ENCODE measurements around the gene PLXNC1. TPM values are rescaled to one million over a fixed set of nuclear protein-coding genes. Genes with fewer than 3 reads are reported as not detected.

PLXNC1 gene
- polyA plus RNA-seq, 1 donor (not counting 4 experiments of a cell fraction or from before 2014, with no cell fraction given), result 0.17 TPM

GRCh38 chr12:94333396-94333795 is 185.0 kb downstream of the PLXNC1 start:
- no peaks in the 10 kb centered on the region for H3K36me3 ChIP-seq (ENCODE audit: control insufficient read depth in 2 of 2, extremely low read depth in 1 of 2, insufficient read depth in 2 of 2, low read length in 2 of 2)
- TF ChIP-seq EZH2 (IDR thresholded peaks at IDR 0.05; ENCODE audit: low read length) (no peak), CTCF (optimal IDR thresholded peaks at IDR 0.05 in 1 of 3, IDR thresholded peaks at IDR 0.05 in 1 of 3, conservative IDR thresholded peaks at IDR 0.05 in 1 of 3; ENCODE audit: extremely low read depth in 1 of 3, insufficient read depth in 2 of 3, low read length in 3 of 3) (no peak)
- no peaks in the 10 kb centered on the region for H3K9me3 ChIP-seq (ENCODE audit: control insufficient read depth, low read depth, low read length)
- dilution Hi-C loops (cut with MboI; ENCODE audit: extremely low pct_ligation_motif_present, low sequenced_read_pairs), result no loop called here
- H3K27ac ChIP-seq (ENCODE audit: control insufficient read depth, insufficient read depth, low read length), result no peak overlapping the region
- FAIRE-seq, result no peak
- no peak overlapping the region for H3K9ac ChIP-seq (ENCODE audit: control insufficient read depth, extremely low read depth, insufficient read depth, low read length)
- H3K79me2 ChIP-seq (ENCODE audit: control insufficient read depth, insufficient read depth, low read length), result no peaks in the 10 kb centered on the region
- no peaks in the 10 kb centered on the region for H3K4me1 ChIP-seq (ENCODE audit: control insufficient read depth, extremely low read depth, insufficient read depth, low read length)
- no peak overlapping the region for H2AFZ ChIP-seq (ENCODE audit: control insufficient read depth, low read length)
- H3K4me2 ChIP-seq (ENCODE audit: control insufficient read depth, extremely low read depth, insufficient read depth, low read depth, low read length), result no peak overlapping the region
- H3K27me3 ChIP-seq (ENCODE audit: control insufficient read depth, extremely low read depth, insufficient read depth, low read length), result no peaks in the 10 kb centered on the region
- no peaks in the 10 kb centered on the region for H4K20me1 ChIP-seq (ENCODE audit: control insufficient read depth, extremely low read depth, insufficient read depth, low read length)
- no peak for DNase-seq (ENCODE audit: low read depth, low spot score)
- H3K9me1 ChIP-seq (ENCODE audit: control insufficient read depth, extremely low read depth, insufficient read depth, low read length), result no peaks in the 10 kb centered on the region
- no peak overlapping the region for H3K4me3 ChIP-seq (ENCODE audit: control insufficient read depth in 2 of 3, extremely low read depth in 1 of 3, insufficient read depth in 2 of 3, low read depth in 1 of 3, low read length in 3 of 3)

- Histone ChIP-seq H3K4me2 (ENCODE audit: control insufficient read depth, extremely low read depth, insufficient read depth, low read depth, low read length) (no peak overlapping the region), H2AFZ (ENCODE audit: control insufficient read depth, low read length) (no peak overlapping the region), H3K79me2 (ENCODE audit: control insufficient read depth, insufficient read depth, low read length) (no peaks in the 10 kb centered on the region), H3K4me3 (ENCODE audit: control insufficient read depth in 2 of 3, extremely low read depth in 1 of 3, insufficient read depth in 2 of 3, low read depth in 1 of 3, low read length in 3 of 3) (no peak overlapping the region), H3K27ac (ENCODE audit: control insufficient read depth, insufficient read depth, low read length) (no peak overlapping the region), H3K9me3 (ENCODE audit: control insufficient read depth, low read depth, low read length) (no peaks in the 10 kb centered on the region), H3K36me3 (ENCODE audit: control insufficient read depth in 2 of 2, extremely low read depth in 1 of 2, insufficient read depth in 2 of 2, low read length in 2 of 2) (no peaks in the 10 kb centered on the region), H3K4me1 (ENCODE audit: control insufficient read depth, extremely low read depth, insufficient read depth, low read length) (no peaks in the 10 kb centered on the region), H3K27me3 (ENCODE audit: control insufficient read depth, extremely low read depth, insufficient read depth, low read length) (no peaks in the 10 kb centered on the region), H4K20me1 (ENCODE audit: control insufficient read depth, extremely low read depth, insufficient read depth, low read length) (no peaks in the 10 kb centered on the region), H3K9ac (ENCODE audit: control insufficient read depth, extremely low read depth, insufficient read depth, low read length) (no peak overlapping the region), H3K9me1 (ENCODE audit: control insufficient read depth, extremely low read depth, insufficient read depth, low read length) (no peaks in the 10 kb centered on the region)
- no peak for DNase-seq (ENCODE audit: low read depth, low spot score)
- no peak for TF ChIP-seq EZH2 (IDR thresholded peaks at IDR 0.05; ENCODE audit: low read length)
- no peak for TF ChIP-seq CTCF (optimal IDR thresholded peaks at IDR 0.05 in 1 of 3, IDR thresholded peaks at IDR 0.05 in 1 of 3, conservative IDR thresholded peaks at IDR 0.05 in 1 of 3; ENCODE audit: extremely low read depth in 1 of 3, insufficient read depth in 2 of 3, low read length in 3 of 3)
- FAIRE-seq, result no peak
- dilution Hi-C loops (cut with MboI; ENCODE audit: extremely low pct_ligation_motif_present, low sequenced_read_pairs), result no loop called here
Measured at GRCh38 chr12:94336211-94336925, 188.0 kb downstream of the PLXNC1 start.
